Measurements from ENCODE around the gene HEXA. TPM values are rescaled to one million over a fixed set of nuclear protein-coding genes. Genes with fewer than 3 reads are reported as not detected.
A peak's percentile ranks its signal among the peaks of the same experiment; 100 is the strongest.

The HEXA gene
- total RNA-seq, 1 donor from 2014 or later = 48.7 TPM

DNA sequence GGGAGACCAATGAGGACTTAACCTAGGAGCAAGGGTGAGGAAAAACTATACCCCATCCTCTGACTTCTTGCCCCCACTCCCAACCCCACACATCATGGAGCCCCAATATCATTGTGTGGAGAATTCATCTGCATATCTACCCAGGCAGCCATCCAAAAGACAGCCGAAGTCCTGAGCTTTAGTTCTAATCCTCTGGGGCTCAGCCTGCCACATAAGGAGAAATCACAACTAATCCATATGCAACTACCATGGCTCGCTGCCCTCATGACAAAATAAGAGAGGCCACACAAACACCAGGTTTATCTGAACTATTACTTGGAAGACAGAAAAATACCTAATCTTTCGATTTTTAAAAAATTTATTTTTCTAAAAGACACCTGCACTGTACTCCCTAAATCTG, 17.7 kb downstream of the HEXA start:
- TF ChIP-seq, protein P1, sequence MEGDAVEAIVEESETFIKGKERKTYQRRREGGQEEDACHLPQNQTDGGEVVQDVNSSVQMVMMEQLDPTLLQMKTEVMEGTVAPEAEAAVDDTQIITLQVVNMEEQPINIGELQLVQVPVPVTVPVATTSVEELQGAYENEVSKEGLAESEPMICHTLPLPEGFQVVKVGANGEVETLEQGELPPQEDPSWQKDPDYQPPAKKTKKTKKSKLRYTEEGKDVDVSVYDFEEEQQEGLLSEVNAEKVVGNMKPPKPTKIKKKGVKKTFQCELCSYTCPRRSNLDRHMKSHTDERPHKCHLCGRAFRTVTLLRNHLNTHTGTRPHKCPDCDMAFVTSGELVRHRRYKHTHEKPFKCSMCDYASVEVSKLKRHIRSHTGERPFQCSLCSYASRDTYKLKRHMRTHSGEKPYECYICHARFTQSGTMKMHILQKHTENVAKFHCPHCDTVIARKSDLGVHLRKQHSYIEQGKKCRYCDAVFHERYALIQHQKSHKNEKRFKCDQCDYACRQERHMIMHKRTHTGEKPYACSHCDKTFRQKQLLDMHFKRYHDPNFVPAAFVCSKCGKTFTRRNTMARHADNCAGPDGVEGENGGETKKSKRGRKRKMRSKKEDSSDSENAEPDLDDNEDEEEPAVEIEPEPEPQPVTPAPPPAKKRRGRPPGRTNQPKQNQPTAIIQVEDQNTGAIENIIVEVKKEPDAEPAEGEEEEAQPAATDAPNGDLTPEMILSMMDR (IDR thresholded peaks at IDR 0.05; ENCODE audit: insufficient read depth, low read length, severe bottlenecking) = no peak
- DNase-seq (ENCODE audit: low read depth) = no peak
- no peak overlapping the region for H3K4me3 ChIP-seq (ENCODE audit: low read depth, low read length)
- peaks cover 3% of the 10 kb centered on the region for H3K36me3 ChIP-seq (ENCODE audit: control insufficient read depth, insufficient read depth, low read length)
- H3K27me3 ChIP-seq (ENCODE audit: control insufficient read depth, insufficient read depth, low read length) = no peaks in the 10 kb centered on the region
- FAIRE-seq = no peak

DNA sequence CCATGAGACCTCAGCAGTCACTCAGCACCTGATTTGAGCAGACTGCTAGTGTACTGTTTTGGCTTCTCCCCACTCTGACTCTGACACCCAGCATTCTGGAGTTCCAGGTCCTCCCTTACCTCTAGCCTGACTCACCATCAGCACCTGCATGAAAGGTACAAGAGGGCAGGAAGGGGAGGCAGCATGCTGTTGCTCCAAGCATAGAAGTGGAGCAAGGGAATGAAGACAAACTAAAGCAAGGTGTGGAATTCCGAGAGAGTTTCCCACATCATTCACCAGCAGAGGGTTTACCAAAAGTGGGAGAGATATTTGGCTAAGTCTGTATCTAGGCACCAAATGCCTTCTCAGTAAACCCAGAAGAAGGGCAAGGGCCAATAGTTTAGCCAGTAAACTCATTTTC, 21.3 kb downstream of the HEXA start:
- FAIRE-seq (peak; percentile 66), DNase-seq (ENCODE audit: low read depth) (no peak)
- TF ChIP-seq, protein P1 (IDR thresholded peaks at IDR 0.05; ENCODE audit: insufficient read depth, low read length, severe bottlenecking) = no peak
- Histone ChIP-seq H3K36me3 (ENCODE audit: control insufficient read depth, insufficient read depth, low read length) (peaks cover 10% of the 10 kb centered on the region), H3K4me3 (ENCODE audit: low read depth, low read length) (no peak overlapping the region), H3K27me3 (ENCODE audit: control insufficient read depth, insufficient read depth, low read length) (no peaks in the 10 kb centered on the region)

GRCh38 chr15:72353266-72353665, 22.5 kb downstream of the HEXA start:
- TF ChIP-seq, protein P1 (IDR thresholded peaks at IDR 0.05; ENCODE audit: insufficient read depth, low read length, severe bottlenecking) = no peak
- H3K4me3 ChIP-seq (ENCODE audit: low read depth, low read length) = no peak overlapping the region
- no peaks in the 10 kb centered on the region for H3K27me3 ChIP-seq (ENCODE audit: control insufficient read depth, insufficient read depth, low read length)
- FAIRE-seq (no peak), DNase-seq (ENCODE audit: low read depth) (peak; percentile 49)
- H3K36me3 ChIP-seq (ENCODE audit: control insufficient read depth, insufficient read depth, low read length) = peaks cover 10% of the 10 kb centered on the region

- DNase-seq (ENCODE audit: low read depth) (no peak), FAIRE-seq (peak; percentile 28)
- TF ChIP-seq, protein P1 (IDR thresholded peaks at IDR 0.05; ENCODE audit: insufficient read depth, low read length, severe bottlenecking) = no peak
- Histone ChIP-seq H3K36me3 (ENCODE audit: control insufficient read depth, insufficient read depth, low read length) (peaks cover 5% of the 10 kb centered on the region), H3K27me3 (ENCODE audit: control insufficient read depth, insufficient read depth, low read length) (no peaks in the 10 kb centered on the region), H3K4me3 (ENCODE audit: low read depth, low read length) (no peak overlapping the region)
These were observed 30.0 kb downstream of the HEXA start for GRCh38 chr15:72345806-72346205.

DNA sequence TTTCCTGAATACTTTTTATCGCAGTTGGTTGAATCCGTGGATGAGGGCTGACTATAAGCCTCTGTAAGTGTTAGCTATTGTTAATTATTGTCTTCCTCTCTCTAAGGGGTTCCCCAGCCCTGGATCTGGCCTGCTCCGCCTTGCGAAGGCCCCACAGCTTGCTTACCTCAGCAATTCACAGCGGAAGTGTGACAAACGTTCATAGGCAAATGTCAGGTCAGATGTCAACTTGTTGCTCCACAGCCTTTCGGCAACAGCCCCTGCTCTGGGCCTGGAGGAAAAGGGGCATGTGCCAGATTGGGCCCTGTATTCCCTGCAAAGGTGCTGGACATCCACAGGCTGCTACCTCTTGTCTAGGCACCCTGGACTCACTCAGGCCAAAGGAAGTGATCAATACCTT, 30.5 kb downstream of the HEXA start:
- H3K27me3 ChIP-seq (ENCODE audit: control insufficient read depth, insufficient read depth, low read length) = no peaks in the 10 kb centered on the region
- TF ChIP-seq, protein P1 (IDR thresholded peaks at IDR 0.05; ENCODE audit: insufficient read depth, low read length, severe bottlenecking) = no peak
- no peak for DNase-seq (ENCODE audit: low read depth)
- peaks cover 3% of the 10 kb centered on the region for H3K36me3 ChIP-seq (ENCODE audit: control insufficient read depth, insufficient read depth, low read length)
- H3K4me3 ChIP-seq (ENCODE audit: low read depth, low read length) = no peak overlapping the region
- no peak for FAIRE-seq

GRCh38 chr15:72344602-72345001, 31.2 kb downstream of the HEXA start:
- peaks cover 3% of the 10 kb centered on the region for H3K36me3 ChIP-seq (ENCODE audit: control insufficient read depth, insufficient read depth, low read length)
- DNase-seq (ENCODE audit: low read depth) = no peak
- H3K27me3 ChIP-seq (ENCODE audit: control insufficient read depth, insufficient read depth, low read length) = no peaks in the 10 kb centered on the region
- TF ChIP-seq, protein P1 (IDR thresholded peaks at IDR 0.05; ENCODE audit: insufficient read depth, low read length, severe bottlenecking) = no peak
- FAIRE-seq = no peak
- H3K4me3 ChIP-seq (ENCODE audit: low read depth, low read length) = no peak overlapping the region
